Glutamatergic neuron (in vitro differentiated cells): ENCODE results near the gene CDK6. TPM values are rescaled to one million over a fixed set of nuclear protein-coding genes. Genes with fewer than 3 reads are reported as not detected.

ENCODE experiments used
- DNase-seq: peaks from one replicate; pipeline ENCODE4 v3.0.0; 2022
- H3K27ac Mint-ChIP-seq: one replicate; pipeline ENCODE4 v1.8.0; 2020; ENCODE audit warnings: mild to moderate bottlenecking, mixed read lengths, inconsistent platforms; ENCODE audit not compliant: unreplicated experiment
- H3K27me3 Mint-ChIP-seq: one replicate; pipeline ENCODE4 v1.8.0; 2020; ENCODE audit warnings: mild to moderate bottlenecking, moderate library complexity, mixed read lengths, inconsistent platforms; ENCODE audit not compliant: unreplicated experiment
- H3K36me3 Mint-ChIP-seq: one replicate; pipeline ENCODE4 v1.8.0; 2020; ENCODE audit warnings: mild to moderate bottlenecking, mixed read lengths, inconsistent platforms; ENCODE audit not compliant: unreplicated experiment
- H3K4me1 Mint-ChIP-seq: one replicate; pipeline ENCODE4 v1.8.0; 2020; ENCODE audit warnings: mild to moderate bottlenecking, low read depth, mixed read lengths, inconsistent platforms; ENCODE audit not compliant: unreplicated experiment
- H3K4me3 Mint-ChIP-seq: one replicate; pipeline ENCODE4 v1.8.0; 2020; ENCODE audit warnings: mild to moderate bottlenecking, mixed read lengths, inconsistent platforms; ENCODE audit not compliant: unreplicated experiment
- H3K9me3 Mint-ChIP-seq: one replicate; pipeline ENCODE4 v1.8.0; 2020; ENCODE audit warnings: mild to moderate bottlenecking, moderate library complexity, mixed read lengths, inconsistent platforms; ENCODE audit not compliant: unreplicated experiment
- total RNA-seq: library from RNA; stranded (reverse); fragmentation: NEBNext Ultra II Directional; extraction: Animal tissue kit (Norgen Biotek cat#: 25700); gene quantifications from one replicate; pipeline ENCODE4 v1.2.1, GENCODE V29; 2021; ENCODE audit not compliant: unreplicated experiment
- TF ChIP-seq, protein P1 (sequence below): fragments of 200-600 bp; sonication (generic); IDR thresholded peaks from one replicate; pipeline ENCODE4 v1.5.0; 2021; ENCODE audit not compliant: partially characterized antibody, unreplicated experiment

The CDK6 gene
- total RNA-seq, 1 donor from 2014 or later: 111 TPM

DNA sequence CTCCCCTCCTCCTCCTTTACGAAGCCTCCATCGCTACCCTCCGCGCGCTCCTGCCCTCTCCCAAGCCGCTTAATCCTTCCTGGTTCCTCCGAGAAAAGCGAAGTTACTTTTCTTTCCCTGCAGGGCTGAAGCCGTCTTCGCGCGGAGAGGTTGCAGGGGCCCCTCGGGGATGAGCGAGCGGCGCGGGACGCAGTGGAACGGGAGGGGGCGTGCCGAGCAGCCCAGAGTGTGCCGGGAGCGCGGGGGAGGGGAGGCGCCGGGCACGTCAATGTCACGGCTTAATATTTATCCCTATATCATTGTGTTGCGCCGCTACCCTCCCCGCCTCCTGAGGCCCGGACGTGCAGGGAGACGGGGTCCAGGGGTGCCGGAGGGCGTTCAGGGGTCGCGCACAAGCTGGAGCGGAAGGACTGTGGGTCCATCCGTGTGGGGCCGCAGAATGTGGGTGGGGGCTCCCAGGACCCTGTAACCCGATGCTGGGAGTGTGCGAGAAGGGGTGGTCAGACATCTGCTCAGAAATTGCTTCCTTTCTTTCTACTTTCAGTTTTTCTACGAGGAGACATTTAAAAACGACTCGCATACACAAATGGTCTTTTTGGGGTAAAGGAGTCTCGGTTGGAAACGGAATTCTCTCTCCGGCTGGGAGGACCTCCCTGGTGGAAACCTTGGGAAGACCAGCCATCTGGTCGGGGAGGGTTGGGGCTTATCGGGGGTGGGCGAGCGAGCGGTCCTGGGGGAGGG lies 2.4 kb downstream of the CDK6 start:
- H3K27ac Mint-ChIP-seq: peak overlapping the region; percentile 86
- H3K4me3 Mint-ChIP-seq: peak overlapping the region; percentile 98
- H3K4me1 Mint-ChIP-seq: peaks cover 31% of the 10 kb centered on the region
- DNase-seq: peak; percentile 80
- TF ChIP-seq, protein P1, sequence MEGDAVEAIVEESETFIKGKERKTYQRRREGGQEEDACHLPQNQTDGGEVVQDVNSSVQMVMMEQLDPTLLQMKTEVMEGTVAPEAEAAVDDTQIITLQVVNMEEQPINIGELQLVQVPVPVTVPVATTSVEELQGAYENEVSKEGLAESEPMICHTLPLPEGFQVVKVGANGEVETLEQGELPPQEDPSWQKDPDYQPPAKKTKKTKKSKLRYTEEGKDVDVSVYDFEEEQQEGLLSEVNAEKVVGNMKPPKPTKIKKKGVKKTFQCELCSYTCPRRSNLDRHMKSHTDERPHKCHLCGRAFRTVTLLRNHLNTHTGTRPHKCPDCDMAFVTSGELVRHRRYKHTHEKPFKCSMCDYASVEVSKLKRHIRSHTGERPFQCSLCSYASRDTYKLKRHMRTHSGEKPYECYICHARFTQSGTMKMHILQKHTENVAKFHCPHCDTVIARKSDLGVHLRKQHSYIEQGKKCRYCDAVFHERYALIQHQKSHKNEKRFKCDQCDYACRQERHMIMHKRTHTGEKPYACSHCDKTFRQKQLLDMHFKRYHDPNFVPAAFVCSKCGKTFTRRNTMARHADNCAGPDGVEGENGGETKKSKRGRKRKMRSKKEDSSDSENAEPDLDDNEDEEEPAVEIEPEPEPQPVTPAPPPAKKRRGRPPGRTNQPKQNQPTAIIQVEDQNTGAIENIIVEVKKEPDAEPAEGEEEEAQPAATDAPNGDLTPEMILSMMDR: no peak
- H3K36me3 Mint-ChIP-seq: no peaks in the 10 kb centered on the region
- H3K9me3 Mint-ChIP-seq: peaks cover 17% of the 10 kb centered on the region
- H3K27me3 Mint-ChIP-seq: peaks cover 12% of the 10 kb centered on the region

DNA sequence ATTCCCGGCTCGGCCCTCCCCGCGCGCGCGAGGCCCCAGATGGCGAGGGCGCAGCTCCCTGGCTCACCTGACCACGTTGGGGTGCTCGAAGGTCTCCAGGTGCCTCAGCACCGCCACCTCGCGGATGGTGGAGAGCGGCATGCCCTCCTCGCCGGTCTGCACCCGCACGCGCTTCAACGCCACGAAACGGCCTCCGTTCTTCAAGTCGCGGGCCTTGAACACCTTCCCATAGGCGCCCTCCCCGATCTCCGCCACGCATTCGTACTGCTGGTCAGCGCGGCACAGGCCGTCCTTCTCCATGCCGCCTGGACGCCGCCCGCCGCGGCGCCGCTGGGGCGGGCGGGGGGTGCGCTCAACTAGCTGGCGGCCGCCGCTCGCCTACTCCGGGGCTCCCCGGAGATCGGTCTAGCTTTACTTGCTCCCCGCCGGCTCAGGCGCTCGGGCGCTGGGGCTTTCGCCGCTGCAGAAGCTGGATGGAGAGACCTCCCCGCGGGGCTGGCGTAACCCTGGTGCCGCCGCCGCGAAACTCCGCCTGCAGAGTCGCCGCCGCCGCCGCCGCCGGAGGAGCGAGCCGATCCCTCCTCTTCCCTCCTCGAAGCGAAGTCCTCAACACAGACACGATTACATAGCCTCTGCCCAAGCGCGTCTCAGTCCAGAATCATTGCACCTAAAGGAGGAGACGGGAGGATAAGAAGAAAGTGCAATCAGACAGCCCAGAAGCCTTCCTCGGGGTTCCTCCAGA lies 3.2 kb downstream of the CDK6 start:
- peaks cover 12% of the 10 kb centered on the region for H3K27me3 Mint-ChIP-seq
- peak overlapping the region; percentile 88 for H3K27ac Mint-ChIP-seq
- H3K4me3 Mint-ChIP-seq: peak overlapping the region; percentile 98
- no peaks in the 10 kb centered on the region for H3K36me3 Mint-ChIP-seq
- peak; percentile 87 for DNase-seq
- peaks cover 32% of the 10 kb centered on the region for H3K4me1 Mint-ChIP-seq
- TF ChIP-seq, protein P1: peak; percentile 74
- peaks cover 17% of the 10 kb centered on the region for H3K9me3 Mint-ChIP-seq

DNA sequence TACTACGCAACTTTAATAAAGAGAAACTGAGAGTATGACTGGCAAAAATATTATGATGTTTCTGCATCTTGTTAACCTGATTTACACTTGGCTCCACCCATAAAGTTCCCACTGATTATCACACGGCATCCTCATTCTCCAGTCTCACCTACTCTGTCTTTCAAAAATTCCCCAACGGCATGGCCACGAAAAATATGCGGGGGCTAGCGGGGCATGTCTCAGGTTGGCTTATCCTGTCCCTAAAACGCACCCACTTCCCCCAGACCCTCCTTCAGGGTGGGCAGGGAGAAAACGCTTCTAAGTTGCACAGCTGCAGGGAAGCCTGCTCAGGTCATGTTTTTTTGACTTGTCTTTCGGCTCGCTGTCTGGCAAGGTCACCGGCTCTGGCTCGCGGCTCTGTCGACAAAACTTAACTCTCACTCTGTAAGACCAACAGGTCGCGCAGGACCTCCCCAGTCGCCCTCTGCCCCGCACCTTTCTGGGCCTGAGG lies 3.8 kb downstream of the CDK6 start:
- H3K36me3 Mint-ChIP-seq: no peaks in the 10 kb centered on the region
- peaks cover 34% of the 10 kb centered on the region for H3K4me1 Mint-ChIP-seq
- peaks cover 12% of the 10 kb centered on the region for H3K27me3 Mint-ChIP-seq
- peak overlapping the region; percentile 95 for H3K4me3 Mint-ChIP-seq
- no peak for DNase-seq
- H3K27ac Mint-ChIP-seq: peak overlapping the region; percentile 88
- TF ChIP-seq, protein P1: no peak
- H3K9me3 Mint-ChIP-seq: peaks cover 17% of the 10 kb centered on the region

DNA sequence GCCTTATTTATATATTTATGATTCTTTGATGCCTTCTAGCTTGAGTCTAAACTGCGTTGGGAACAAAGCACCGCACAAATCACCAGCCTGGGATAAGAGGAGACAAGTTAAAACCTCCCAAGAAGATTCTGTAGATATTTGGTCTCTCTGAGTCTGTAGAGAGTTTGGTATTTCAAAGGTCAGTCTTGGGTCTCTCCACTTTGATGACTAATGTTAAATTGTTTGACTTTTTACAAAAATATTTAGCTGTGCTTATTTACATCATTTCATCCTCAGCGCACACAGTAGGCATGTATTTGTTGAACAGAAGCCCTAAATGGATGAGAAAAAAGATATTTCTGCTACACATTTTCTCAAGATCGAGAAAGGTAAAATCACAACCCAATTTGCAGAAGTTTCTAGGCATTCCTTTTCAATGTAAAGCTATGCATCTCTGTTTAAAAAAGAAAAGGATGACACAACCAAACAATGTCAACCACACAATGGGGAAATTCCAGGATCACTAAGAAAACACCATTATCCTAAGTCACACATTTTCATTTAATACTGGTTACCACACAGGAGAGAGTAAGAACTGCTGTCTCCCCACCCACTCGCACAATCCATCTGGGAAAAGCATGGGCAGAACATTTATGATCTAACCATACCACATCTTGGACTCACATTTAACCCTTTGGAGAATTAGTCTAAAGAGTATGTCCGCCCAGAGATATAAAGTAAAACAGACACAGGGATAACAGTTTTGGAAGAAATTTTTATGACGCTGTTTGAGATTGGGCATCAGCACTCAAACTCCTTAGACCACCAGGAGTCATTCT lies 4.4 kb downstream of the CDK6 start:
- H3K36me3 Mint-ChIP-seq: no peaks in the 10 kb centered on the region
- peaks cover 34% of the 10 kb centered on the region for H3K4me1 Mint-ChIP-seq
- peaks cover 15% of the 10 kb centered on the region for H3K9me3 Mint-ChIP-seq
- H3K27me3 Mint-ChIP-seq: peaks cover 11% of the 10 kb centered on the region
- DNase-seq: no peak
- TF ChIP-seq, protein P1: no peak
- H3K27ac Mint-ChIP-seq: peak overlapping the region; percentile 88
- peak overlapping the region; percentile 95 for H3K4me3 Mint-ChIP-seq
